DOHH2 (cell line): Measurements from ENCODE around the gene SCYGR5.
"Not testable (repeated sequence)": the region's sequence is repeated elsewhere in the genome, so short reads cannot be mapped to it uniquely, and the experiment has no call there.

ENCODE experiments used
- H3F3A ChIP-seq: fragments of 200-600 bp; sonication (generic), shearing (Covaris generic); 2 replicates; pipeline ENCODE4 v1.6.0; 2016; ENCODE audit warnings: antibody characterized with exemption, mild to moderate bottlenecking; ENCODE audit not compliant: control insufficient read depth, insufficient read depth
- H3K27ac ChIP-seq: fragments of 200-600 bp; sonication (generic); 2 replicates; pipeline ENCODE4 v1.5.1; 2014; ENCODE audit warnings: low read depth, mild to moderate bottlenecking, low read length, moderate library complexity
- H3K27me3 ChIP-seq: fragments of 200-600 bp; sonication (generic); 2 replicates; pipeline ENCODE4 v1.6.1; 2014; ENCODE audit warnings: mild to moderate bottlenecking, low read length, mixed read lengths; ENCODE audit not compliant: control insufficient read depth
- H3K36me3 ChIP-seq: fragments of 200-600 bp; sonication (generic); 2 replicates; pipeline ENCODE4 v1.6.1; 2014; ENCODE audit warnings: mild to moderate bottlenecking, low read length, moderate library complexity, mixed read lengths; ENCODE audit not compliant: control insufficient read depth
- H3K4me1 ChIP-seq: fragments of 200-600 bp; sonication (generic); 2 replicates; pipeline ENCODE4 v1.6.1; 2014; ENCODE audit warnings: mild to moderate bottlenecking, low read length, mixed read lengths; ENCODE audit not compliant: control insufficient read depth
- H3K4me2 ChIP-seq: fragments of 200-600 bp; sonication (generic); 2 replicates; pipeline ENCODE4 v1.6.0; 2014; ENCODE audit warnings: mild to moderate bottlenecking, low read length, moderate library complexity
- H3K4me3 ChIP-seq: fragments of 200-600 bp; sonication (generic); 2 replicates; pipeline ENCODE4 v1.5.1; 2014; ENCODE audit warnings: mild to moderate bottlenecking, low read length, mixed read lengths
- H3K79me2 ChIP-seq: fragments of 200-600 bp; sonication (generic); 2 replicates; pipeline ENCODE4 v1.6.1; 2014; ENCODE audit warnings: mild to moderate bottlenecking, low read length, mixed read lengths; ENCODE audit not compliant: control insufficient read depth
- H3K9me2 ChIP-seq: fragments of 200-600 bp; sonication (generic); replicated peaks from 2 replicates; pipeline ENCODE4 v1.6.1; 2014; ENCODE audit warnings: mild to moderate bottlenecking, low read length, mixed read lengths; ENCODE audit not compliant: control insufficient read depth
- H3K9me3 ChIP-seq: fragments of 200-600 bp; sonication (generic); 2 replicates; pipeline ENCODE4 v1.6.1; 2014; ENCODE audit warnings: antibody characterized with exemption, low read length, mixed read lengths; ENCODE audit not compliant: control insufficient read depth, insufficient read depth
- H4K20me1 ChIP-seq: fragments of 200-600 bp; sonication (generic); 2 replicates; pipeline ENCODE4 v1.6.0; 2014; ENCODE audit warnings: low read depth, mild to moderate bottlenecking, antibody characterized with exemption, low read length, moderate library complexity; ENCODE audit not compliant: control insufficient read depth, insufficient read depth
- EZH2phosphoT487 ChIP-seq: fragments of 200-600 bp; sonication (generic); IDR thresholded peaks from 2 replicates; pipeline ENCODE4 v1.6.1; 2017; ENCODE audit warnings: borderline replicate concordance, mild to moderate bottlenecking, antibody characterized with exemption, low read length, moderate library complexity, mixed read lengths
- TF ChIP-seq, protein P1 (sequence below): fragments of 200-600 bp; sonication (generic); IDR thresholded peaks from one replicate; pipeline ENCODE4 v1.5.1; 2014; ENCODE audit warnings: antibody characterized with exemption, mild to moderate bottlenecking, low read depth, low read length; ENCODE audit not compliant: poor library complexity, severe bottlenecking

The SCYGR5 gene

DNA sequence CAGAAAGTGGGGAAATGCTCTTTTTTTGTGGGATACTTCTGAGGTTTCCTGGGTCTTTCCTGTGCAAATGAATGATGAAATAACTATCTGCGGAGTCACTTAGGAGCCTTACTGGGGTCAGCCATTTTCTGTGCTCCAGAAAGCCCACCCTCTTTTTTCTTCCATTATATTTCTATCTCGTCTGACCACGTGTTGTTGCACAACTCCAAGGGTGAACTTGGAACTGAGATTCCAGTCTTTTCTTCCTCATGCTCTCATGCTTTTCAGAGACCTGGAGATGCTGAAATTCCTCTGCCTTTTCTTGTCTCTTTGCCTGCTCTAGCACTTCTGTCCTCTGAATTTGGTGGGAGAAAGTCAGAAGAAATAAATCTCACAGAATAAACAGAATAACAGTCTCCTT, 4.8 kb upstream of the SCYGR5 start:
- no peak overlapping the region for H3K27ac ChIP-seq
- no peaks in the 10 kb centered on the region for H4K20me1 ChIP-seq
- H3K9me2 ChIP-seq: no peaks in the 10 kb centered on the region
- TF ChIP-seq, protein P1, sequence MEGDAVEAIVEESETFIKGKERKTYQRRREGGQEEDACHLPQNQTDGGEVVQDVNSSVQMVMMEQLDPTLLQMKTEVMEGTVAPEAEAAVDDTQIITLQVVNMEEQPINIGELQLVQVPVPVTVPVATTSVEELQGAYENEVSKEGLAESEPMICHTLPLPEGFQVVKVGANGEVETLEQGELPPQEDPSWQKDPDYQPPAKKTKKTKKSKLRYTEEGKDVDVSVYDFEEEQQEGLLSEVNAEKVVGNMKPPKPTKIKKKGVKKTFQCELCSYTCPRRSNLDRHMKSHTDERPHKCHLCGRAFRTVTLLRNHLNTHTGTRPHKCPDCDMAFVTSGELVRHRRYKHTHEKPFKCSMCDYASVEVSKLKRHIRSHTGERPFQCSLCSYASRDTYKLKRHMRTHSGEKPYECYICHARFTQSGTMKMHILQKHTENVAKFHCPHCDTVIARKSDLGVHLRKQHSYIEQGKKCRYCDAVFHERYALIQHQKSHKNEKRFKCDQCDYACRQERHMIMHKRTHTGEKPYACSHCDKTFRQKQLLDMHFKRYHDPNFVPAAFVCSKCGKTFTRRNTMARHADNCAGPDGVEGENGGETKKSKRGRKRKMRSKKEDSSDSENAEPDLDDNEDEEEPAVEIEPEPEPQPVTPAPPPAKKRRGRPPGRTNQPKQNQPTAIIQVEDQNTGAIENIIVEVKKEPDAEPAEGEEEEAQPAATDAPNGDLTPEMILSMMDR: no peak
- TF ChIP-seq EZH2phosphoT487: no peak
- no peak overlapping the region for H3K4me2 ChIP-seq
- no peaks in the 10 kb centered on the region for H3K4me1 ChIP-seq
- H3K4me3 ChIP-seq: no peak overlapping the region
- H3K27me3 ChIP-seq: 0 out of 2 replicates have a peak, but pooled peaks cover 3% of the 10 kb centered on the region
- H3K79me2 ChIP-seq: no peaks in the 10 kb centered on the region
- no peaks in the 10 kb centered on the region for H3K9me3 ChIP-seq
- H3F3A ChIP-seq: no peaks in the 10 kb centered on the region
- H3K36me3 ChIP-seq: no peaks in the 10 kb centered on the region

DNA sequence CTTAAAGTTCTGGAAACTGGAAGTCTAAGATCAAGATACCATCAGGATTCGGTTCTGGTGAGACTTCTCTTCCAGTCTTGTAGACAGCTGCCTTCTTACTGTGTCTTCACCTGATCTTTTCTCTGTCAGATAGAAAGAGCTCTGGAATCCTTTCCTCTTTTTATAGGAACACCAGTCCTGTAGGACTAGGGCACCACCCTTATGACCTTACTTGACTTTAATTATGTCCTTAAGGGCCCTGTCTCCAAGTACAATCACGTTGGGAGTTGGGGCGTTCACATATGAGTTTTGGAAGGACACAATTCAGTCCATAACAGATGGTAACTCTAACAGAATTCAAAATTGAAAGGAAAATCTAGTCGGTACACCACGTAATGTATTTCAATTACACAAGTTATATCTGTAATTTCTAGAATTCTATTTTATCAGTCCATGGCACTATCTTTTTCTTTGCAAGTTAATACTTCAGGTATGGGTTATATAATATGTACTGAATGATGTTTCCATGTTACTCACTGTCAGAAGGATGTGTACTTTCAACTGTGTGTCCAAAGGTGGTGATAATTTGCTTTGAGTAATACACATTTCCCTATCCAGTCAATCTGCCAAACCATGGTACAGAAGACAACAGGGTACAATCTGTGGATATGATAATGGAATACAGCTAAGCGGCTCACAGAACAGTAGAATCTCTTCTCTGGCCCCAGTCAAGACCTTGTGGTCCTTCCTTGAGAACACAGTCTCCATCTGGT, 1.2 kb upstream of the SCYGR5 start:
- TF ChIP-seq, protein P1: no peak
- no peak for TF ChIP-seq EZH2phosphoT487
- H3K36me3 ChIP-seq: no peaks in the 10 kb centered on the region
- no peaks in the 10 kb centered on the region for H3K79me2 ChIP-seq
- no peaks in the 10 kb centered on the region for H3K9me3 ChIP-seq
- H4K20me1 ChIP-seq: no peaks in the 10 kb centered on the region
- H3K4me3 ChIP-seq: no peak overlapping the region
- H3K4me2 ChIP-seq: no peak overlapping the region
- no peaks in the 10 kb centered on the region for H3F3A ChIP-seq
- 0 out of 2 replicates have a peak, but pooled peaks cover 3% of the 10 kb centered on the region for H3K27me3 ChIP-seq
- H3K9me2 ChIP-seq: no peaks in the 10 kb centered on the region
- H3K4me1 ChIP-seq: no peaks in the 10 kb centered on the region
- H3K27ac ChIP-seq: no peak overlapping the region

DNA sequence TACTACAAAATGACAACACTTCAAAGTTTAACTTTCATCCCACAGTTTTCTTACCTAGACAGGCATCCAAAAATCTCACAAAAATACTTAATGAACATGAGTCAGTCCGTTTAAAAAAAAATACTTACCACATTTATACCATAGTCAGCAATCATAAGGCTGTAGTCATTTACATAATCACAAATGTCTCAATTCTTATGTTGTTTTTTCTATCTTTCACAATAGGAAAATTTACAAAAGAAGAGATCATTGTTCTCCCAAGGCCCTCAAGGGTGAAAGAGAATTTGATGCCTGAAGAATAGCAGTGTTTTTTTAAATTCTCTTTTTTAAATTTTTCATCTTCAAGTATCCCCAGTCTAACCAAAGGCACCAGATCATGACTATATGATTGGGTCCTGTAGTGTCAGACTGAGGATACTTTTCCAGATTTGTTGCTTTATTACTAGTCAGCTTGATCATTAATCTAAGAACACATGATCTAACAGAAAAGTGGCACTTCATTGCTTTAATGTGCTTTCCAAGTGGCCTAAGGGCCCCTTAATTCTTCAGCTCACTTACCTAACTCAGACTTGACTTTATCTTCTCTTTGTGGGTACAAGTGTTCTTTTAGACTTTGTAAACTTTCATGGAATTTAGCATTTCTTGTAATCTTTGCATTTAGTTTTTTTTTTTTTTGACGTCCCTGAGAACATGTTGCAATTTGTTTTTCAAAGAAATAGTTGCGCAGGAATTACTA, 4.7 kb downstream of the SCYGR5 start:
- Histone ChIP-seq H3K79me2 (no peaks in the 10 kb centered on the region), H3K27ac (no peak overlapping the region), H3K36me3 (no peaks in the 10 kb centered on the region), H3K4me1 (no peaks in the 10 kb centered on the region), H3K4me2 (no peak overlapping the region), H3K4me3 (no peak overlapping the region), H3F3A (no peaks in the 10 kb centered on the region), H3K9me2 (no peaks in the 10 kb centered on the region), H3K9me3 (no peaks in the 10 kb centered on the region), H3K27me3 (no peaks in the 10 kb centered on the region; the same call in 1 of the 2 replicates), H4K20me1 (no peaks in the 10 kb centered on the region)
- TF ChIP-seq, protein P1: no peak
- no peak for TF ChIP-seq EZH2phosphoT487

DNA sequence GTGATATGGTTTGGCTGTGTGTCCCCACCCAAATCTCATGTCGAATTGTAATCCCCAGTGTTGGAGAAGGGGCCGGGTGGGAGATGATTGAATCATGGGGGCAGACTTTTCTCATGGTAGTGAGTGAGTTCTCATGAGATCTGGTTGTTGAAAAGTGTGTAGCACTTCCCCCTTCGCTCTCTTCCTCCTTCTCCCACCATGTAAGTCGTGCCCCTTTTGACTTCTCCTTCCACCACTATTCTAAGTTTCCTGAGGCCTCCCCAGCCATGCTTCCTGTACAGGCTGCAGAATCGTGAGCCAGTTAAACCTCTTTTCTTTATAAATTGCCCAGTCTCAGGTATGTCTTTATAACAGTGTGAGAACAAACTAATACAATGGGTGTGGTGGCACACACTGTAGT, 7.0 kb downstream of the SCYGR5 start:
- not testable (repeated sequence) for H3K27ac ChIP-seq, H3K4me2 ChIP-seq, H3F3A ChIP-seq, H3K4me3 ChIP-seq, H3K27me3 ChIP-seq, H4K20me1 ChIP-seq, H3K9me2 ChIP-seq, H3K9me3 ChIP-seq, H3K4me1 ChIP-seq, H3K36me3 ChIP-seq, H3K79me2 ChIP-seq
